Adipocyte (in vitro differentiated cells): ENCODE results near the gene ADAMTS15.
A peak's percentile ranks its signal among the peaks of the same experiment; 100 is the strongest.

Source experiments
- DNase-seq: peaks from one replicate; pipeline ENCODE4 v3.0.0-alpha.2; 2015; ENCODE audit warnings: low read depth
- H3K27me3 ChIP-seq: replicated peaks from 2 replicates; pipeline ENCODE4 v1.7.0; 2013; ENCODE audit warnings: mild to moderate bottlenecking, low read length, moderate library complexity; ENCODE audit not compliant: control insufficient read depth, insufficient read depth
- H3K36me3 ChIP-seq: 2 replicates; pipeline ENCODE4 v1.7.0; 2013; ENCODE audit warnings: low read length, mild to moderate bottlenecking, moderate library complexity; ENCODE audit not compliant: control insufficient read depth, insufficient read depth, severe bottlenecking
- H3K4me1 ChIP-seq: 2 replicates; pipeline ENCODE4 v1.7.0; 2013; ENCODE audit warnings: mild to moderate bottlenecking, low read length, moderate library complexity; ENCODE audit not compliant: control insufficient read depth, insufficient read depth
- H3K4me3 ChIP-seq: 2 replicates; pipeline ENCODE4 v1.7.0; 2013; ENCODE audit warnings: mild to moderate bottlenecking, low read length, moderate library complexity
- H3K9ac ChIP-seq: 2 replicates; pipeline ENCODE4 v1.7.0; 2013; ENCODE audit warnings: mild to moderate bottlenecking, low read length, moderate library complexity
- H3K9me3 ChIP-seq: 2 replicates; pipeline ENCODE4 v1.7.0; 2013; ENCODE audit warnings: mild to moderate bottlenecking, low read length, moderate library complexity; ENCODE audit not compliant: control insufficient read depth

Gene ADAMTS15

GRCh38 chr11:130420478-130421198 lies 27.8 kb upstream of the ADAMTS15 start:
- Histone ChIP-seq H3K9me3 (no peaks in the 10 kb centered on the region), H3K4me3 (no peak overlapping the region), H3K27me3 (peaks cover 10% of the 10 kb centered on the region), H3K36me3 (no peaks in the 10 kb centered on the region), H3K9ac (no peak overlapping the region), H3K4me1 (no peaks in the 10 kb centered on the region)
- no peak for DNase-seq

- no peaks in the 10 kb centered on the region for H3K9me3 ChIP-seq
- H3K36me3 ChIP-seq = no peaks in the 10 kb centered on the region
- no peak overlapping the region for H3K9ac ChIP-seq
- no peak overlapping the region for H3K4me3 ChIP-seq
- no peaks in the 10 kb centered on the region for H3K4me1 ChIP-seq
- peaks cover 14% of the 10 kb centered on the region for H3K27me3 ChIP-seq
- no peak for DNase-seq
Observed at GRCh38 chr11:130421199-130421585, 27.3 kb upstream of the ADAMTS15 start.

DNA sequence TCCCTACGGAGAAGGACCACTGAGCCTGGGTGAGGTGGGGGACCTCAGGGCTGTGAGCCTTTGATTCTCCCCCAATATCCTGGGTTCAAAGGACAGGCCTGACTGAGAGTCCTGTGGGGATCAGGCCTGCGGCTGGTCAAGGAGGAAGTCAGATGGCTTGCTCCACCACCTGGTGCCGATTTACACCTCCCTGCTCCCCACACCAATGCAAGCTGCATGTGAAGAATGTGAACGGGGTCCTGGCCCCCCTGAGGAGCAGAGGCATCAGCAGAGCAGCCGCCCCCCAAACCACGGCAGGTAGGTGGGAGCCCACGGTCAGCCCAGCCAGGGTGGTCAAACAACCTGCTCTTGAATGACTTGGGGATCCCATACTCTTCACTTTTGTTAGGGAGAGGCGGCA lies 26.7 kb upstream of the ADAMTS15 start:
- no peak overlapping the region for H3K4me3 ChIP-seq
- no peak overlapping the region for H3K9ac ChIP-seq
- H3K9me3 ChIP-seq = no peaks in the 10 kb centered on the region
- H3K27me3 ChIP-seq = peaks cover 19% of the 10 kb centered on the region
- H3K4me1 ChIP-seq = no peaks in the 10 kb centered on the region
- no peaks in the 10 kb centered on the region for H3K36me3 ChIP-seq
- DNase-seq = no peak

DNA sequence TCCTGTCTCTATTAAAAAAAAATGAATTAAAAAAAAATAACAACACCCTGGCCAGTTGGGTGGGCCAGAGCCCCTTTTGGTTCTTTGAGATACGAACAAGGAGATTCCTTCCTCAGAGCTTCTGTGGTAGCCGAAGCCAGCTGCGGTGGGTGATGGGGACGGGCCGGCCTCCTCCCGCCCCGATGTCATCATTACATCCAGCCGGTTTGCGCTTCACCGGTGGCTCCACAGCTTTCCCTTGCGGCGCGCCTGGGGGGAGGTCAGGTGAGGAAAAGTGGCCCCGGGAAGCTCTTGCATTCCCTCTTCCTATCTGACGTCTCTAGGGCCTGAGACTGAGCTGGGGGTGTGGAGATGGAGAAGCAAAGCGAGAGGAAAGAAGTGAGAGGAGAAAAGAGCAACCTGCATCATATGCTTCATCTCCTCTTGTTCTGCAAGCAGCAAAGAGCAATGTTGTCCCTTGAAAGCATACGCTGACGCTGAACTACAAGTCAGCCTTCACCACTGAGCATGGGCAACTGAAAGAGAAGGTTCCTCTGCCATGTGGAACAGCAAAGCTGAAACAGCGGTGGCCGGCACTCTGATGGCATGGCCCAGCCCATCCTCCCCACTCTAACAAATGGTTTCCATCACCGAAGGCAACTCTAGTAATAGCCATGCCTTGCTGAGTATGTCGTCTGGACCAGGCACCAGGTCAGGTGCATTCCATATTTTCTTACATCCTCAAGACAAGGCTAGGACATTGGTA lies 26.0 kb upstream of the ADAMTS15 start:
- peaks cover under 1% of the 10 kb centered on the region for H3K4me1 ChIP-seq
- no peaks in the 10 kb centered on the region for H3K36me3 ChIP-seq
- H3K9ac ChIP-seq = no peak overlapping the region
- H3K9me3 ChIP-seq = no peaks in the 10 kb centered on the region
- no peak for DNase-seq
- H3K4me3 ChIP-seq = no peak overlapping the region
- H3K27me3 ChIP-seq = peaks cover 26% of the 10 kb centered on the region

- Histone ChIP-seq H3K36me3 (no peaks in the 10 kb centered on the region), H3K4me1 (peaks cover 2% of the 10 kb centered on the region), H3K9me3 (no peaks in the 10 kb centered on the region), H3K4me3 (no peak overlapping the region), H3K9ac (no peak overlapping the region), H3K27me3 (peaks cover 30% of the 10 kb centered on the region)
- DNase-seq = no peak
Observed at GRCh38 chr11:130423541-130424142, 24.8 kb upstream of the ADAMTS15 start.

- Histone ChIP-seq H3K9me3 (no peaks in the 10 kb centered on the region), H3K4me3 (no peak overlapping the region), H3K27me3 (peaks cover 40% of the 10 kb centered on the region), H3K36me3 (no peaks in the 10 kb centered on the region), H3K4me1 (peaks cover 2% of the 10 kb centered on the region), H3K9ac (no peak overlapping the region)
- no peak for DNase-seq
Observed at GRCh38 chr11:130424613-130425140, 23.8 kb upstream of the ADAMTS15 start.

GRCh38 chr11:130425156-130425555 lies 23.3 kb upstream of the ADAMTS15 start:
- no peaks in the 10 kb centered on the region for H3K9me3 ChIP-seq
- H3K9ac ChIP-seq = no peak overlapping the region
- H3K4me1 ChIP-seq = peaks cover 2% of the 10 kb centered on the region
- no peak for DNase-seq
- no peaks in the 10 kb centered on the region for H3K36me3 ChIP-seq
- peaks cover 44% of the 10 kb centered on the region for H3K27me3 ChIP-seq
- no peak overlapping the region for H3K4me3 ChIP-seq

DNA sequence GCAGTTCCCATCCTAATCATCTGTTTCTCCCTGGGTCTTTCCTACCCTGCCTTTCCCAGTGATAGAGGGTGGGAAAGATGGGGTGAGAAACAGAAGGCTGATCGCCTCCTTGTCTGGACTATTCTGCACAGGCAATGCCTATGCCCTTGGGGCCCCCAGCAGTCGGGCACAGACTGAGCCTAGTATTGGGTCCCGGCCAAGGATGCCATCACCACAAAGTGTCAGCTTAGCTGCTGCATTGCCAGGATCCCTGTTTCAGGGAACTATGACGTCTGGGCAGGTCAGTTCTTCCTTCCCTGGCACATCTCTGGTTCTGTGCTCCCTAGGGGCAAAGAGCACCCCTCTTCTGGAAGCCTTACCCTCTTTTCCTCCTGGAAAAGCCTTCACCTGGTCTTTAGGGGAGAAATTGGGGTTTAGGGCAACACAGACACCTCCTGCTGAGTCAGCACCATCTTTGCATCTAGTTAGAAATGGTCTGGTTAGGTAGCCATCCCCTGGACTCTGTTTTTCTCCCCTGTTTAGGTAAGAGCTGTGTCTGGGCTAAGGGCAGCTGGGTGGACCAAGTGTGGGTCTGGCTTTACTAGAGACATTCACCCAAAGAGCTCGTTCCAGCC lies 22.1 kb upstream of the ADAMTS15 start:
- no peaks in the 10 kb centered on the region for H3K36me3 ChIP-seq
- peaks cover 2% of the 10 kb centered on the region for H3K4me1 ChIP-seq
- H3K27me3 ChIP-seq = peaks cover 49% of the 10 kb centered on the region
- no peaks in the 10 kb centered on the region for H3K9me3 ChIP-seq
- no peak for DNase-seq
- no peak overlapping the region for H3K9ac ChIP-seq
- no peak overlapping the region for H3K4me3 ChIP-seq

DNA sequence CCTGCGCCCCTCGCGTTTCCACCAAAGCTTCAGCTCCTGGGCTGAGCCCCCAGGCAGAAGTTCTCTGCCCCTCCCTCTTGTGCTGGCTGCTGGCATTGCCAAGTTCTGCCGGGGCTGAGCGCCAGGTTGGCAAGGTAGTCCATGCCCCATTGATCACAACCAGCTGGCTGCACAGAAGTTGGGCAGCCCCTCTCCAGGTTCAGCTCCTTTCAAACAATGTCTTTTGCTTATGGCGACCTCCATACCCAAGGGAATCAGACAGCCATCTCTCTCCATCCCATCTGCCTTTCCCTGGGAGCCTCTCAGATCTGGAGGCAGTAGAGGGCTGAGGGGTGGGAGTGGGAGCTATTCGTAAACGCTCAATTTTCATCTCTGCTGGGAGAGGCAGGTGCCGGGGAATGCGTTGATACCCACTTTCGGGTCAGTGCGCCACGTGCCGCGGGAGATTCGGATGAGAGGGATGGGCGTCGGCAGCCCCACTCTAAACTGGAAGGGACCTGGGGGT lies 21.6 kb upstream of the ADAMTS15 start:
- H3K9me3 ChIP-seq = no peaks in the 10 kb centered on the region
- DNase-seq = no peak
- no peaks in the 10 kb centered on the region for H3K36me3 ChIP-seq
- peaks cover 49% of the 10 kb centered on the region for H3K27me3 ChIP-seq
- H3K4me1 ChIP-seq = peaks cover 6% of the 10 kb centered on the region
- H3K9ac ChIP-seq = no peak overlapping the region
- no peak overlapping the region for H3K4me3 ChIP-seq

- H3K27me3 ChIP-seq = peaks cover 49% of the 10 kb centered on the region
- DNase-seq = peak; percentile 39
Observed at GRCh38 chr11:130427581-130428315, 20.7 kb upstream of the ADAMTS15 start.

More at GRCh38 chr11:130427581-130428315, 20.7 kb upstream of the ADAMTS15 start:
- Histone ChIP-seq H3K9me3 (no peaks in the 10 kb centered on the region), H3K4me1 (peaks cover 8% of the 10 kb centered on the region), H3K9ac (no peak overlapping the region), H3K36me3 (no peaks in the 10 kb centered on the region), H3K4me3 (peak overlapping the region; percentile 37)
